Epithelial cell of esophagus (primary cell): ENCODE results near the gene ZNF536.
A peak's percentile ranks its signal among the peaks of the same experiment; 100 is the strongest.
"Not testable (repeated sequence)": the region's sequence is repeated elsewhere in the genome, so short reads cannot be mapped to it uniquely, and the experiment has no call there.

Experiments
- DNase-seq: peaks from one replicate; pipeline ENCODE4 v3.0.0; 2010; ENCODE audit warnings: low read depth
- H3K4me3 ChIP-seq: 2 replicates; pipeline ENCODE4 v1.5.1; 2011; ENCODE audit warnings: mild to moderate bottlenecking, low read length, control low read depth
- TF ChIP-seq, protein P1 (sequence below): IDR thresholded peaks from 2 replicates; pipeline ENCODE4 v1.5.1; 2011; ENCODE audit warnings: low read depth, mild to moderate bottlenecking, low read length, control low read depth, inconsistent platforms; ENCODE audit not compliant: insufficient read depth; ENCODE audit errors: missing control alignments

The ZNF536 gene

DNA sequence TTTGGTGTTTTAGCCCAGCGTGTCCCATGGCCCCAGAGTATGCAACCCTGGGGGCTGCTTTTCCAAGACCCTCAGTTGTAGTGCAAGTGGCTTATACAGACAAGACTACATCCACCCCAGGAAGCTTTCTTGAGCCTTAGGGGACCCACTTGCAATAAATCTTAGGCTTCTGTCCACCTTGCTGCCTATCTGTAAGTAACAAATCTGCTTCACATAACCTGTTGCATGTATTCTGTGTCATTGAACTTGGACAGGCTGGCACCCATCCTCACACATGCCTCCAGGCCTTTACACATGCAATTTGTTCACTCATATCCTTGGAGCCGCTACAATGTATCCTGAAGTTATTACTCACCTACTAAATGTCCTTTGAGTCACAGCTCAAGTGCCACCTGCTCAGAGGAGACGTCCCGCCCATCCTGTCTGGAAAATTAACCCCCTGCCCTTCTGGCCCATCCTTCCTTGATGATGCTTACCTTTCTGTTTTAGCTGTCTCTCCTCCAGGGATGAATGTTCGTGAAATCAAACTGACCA is 101.2 kb downstream of the ZNF536 start:
- peak; percentile 11 for DNase-seq
- TF ChIP-seq, protein P1, sequence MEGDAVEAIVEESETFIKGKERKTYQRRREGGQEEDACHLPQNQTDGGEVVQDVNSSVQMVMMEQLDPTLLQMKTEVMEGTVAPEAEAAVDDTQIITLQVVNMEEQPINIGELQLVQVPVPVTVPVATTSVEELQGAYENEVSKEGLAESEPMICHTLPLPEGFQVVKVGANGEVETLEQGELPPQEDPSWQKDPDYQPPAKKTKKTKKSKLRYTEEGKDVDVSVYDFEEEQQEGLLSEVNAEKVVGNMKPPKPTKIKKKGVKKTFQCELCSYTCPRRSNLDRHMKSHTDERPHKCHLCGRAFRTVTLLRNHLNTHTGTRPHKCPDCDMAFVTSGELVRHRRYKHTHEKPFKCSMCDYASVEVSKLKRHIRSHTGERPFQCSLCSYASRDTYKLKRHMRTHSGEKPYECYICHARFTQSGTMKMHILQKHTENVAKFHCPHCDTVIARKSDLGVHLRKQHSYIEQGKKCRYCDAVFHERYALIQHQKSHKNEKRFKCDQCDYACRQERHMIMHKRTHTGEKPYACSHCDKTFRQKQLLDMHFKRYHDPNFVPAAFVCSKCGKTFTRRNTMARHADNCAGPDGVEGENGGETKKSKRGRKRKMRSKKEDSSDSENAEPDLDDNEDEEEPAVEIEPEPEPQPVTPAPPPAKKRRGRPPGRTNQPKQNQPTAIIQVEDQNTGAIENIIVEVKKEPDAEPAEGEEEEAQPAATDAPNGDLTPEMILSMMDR, result no peak
- no peak overlapping the region for H3K4me3 ChIP-seq

DNA sequence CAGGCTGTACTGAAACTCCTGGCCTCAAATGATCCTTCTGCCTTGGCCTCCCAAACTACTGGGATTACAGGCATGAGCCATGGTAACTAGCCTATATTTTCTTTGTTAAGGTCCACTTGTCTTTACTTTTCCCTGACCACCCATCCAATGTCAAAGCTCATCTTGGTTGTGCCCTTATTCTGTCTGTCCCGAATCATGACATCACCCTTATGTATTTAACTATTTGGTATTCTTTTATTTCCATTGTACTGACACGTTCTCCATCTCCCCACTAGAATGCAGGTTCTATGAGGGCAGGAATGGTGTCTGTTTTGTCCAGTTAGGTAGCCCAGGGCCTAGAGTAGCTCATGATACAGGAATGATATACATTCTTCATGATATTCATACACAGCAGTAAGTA is 104.8 kb downstream of the ZNF536 start:
- DNase-seq, result no peak
- H3K4me3 ChIP-seq, result no peak overlapping the region
- TF ChIP-seq, protein P1, result no peak

DNA sequence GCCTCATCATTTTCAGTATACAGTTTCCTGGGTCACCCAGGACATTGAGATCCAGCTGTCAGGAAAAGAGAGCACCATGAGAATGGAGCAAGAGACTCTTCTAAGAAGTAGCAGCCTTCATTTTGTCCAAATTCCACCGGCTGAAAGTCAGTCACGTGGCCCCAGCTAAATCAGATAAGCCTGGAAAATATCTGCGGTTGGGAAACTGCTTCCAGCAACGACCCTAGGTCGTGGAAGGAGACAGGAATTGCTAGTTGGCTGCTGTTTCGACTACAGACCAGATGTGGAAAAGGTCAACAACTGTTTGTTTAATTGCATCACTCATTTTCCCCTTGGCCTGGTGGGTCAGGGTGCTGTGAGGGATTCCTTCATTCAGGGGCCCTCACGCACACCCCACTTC is 107.0 kb downstream of the ZNF536 start:
- DNase-seq, result no peak
- no peak overlapping the region for H3K4me3 ChIP-seq
- TF ChIP-seq, protein P1, result no peak

DNA sequence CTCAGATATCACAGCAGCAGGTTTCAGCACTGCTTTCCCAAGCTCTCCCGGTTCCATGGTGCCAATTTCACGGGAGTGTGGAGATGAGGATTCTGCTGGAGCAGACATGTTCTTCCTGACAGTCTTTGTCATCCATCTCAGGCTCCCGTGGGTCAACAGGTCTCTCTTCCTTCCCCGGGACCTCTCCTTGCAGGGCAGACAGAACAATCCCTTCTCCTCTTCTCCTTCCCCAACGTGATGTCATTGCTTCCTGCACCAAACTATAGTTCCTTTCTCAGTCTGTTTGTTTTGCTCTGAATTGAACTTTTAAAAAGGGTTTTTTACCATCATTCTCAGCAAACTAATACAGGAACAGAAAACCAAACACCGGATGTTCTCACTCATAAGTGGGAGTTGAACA is 107.9 kb downstream of the ZNF536 start:
- no peak overlapping the region for H3K4me3 ChIP-seq
- no peak for DNase-seq
- TF ChIP-seq, protein P1, result no peak

DNA sequence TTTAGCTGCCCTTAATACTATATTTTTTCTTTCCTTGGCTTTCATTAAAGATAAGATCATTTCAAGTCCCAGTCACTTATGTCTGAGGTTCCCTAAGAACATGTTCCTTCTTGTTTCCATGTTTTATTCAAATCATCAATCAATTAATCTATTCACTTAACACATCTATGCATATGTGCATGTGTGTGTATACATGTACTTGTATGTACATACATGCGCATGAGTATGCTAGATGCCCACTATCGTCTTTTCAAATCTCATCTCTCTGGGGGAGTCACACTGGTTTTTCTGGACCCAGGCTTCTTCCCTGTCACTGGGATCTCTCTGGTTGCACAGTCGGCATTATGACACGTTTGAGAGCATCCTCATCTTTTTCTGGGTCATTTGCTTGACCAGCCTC is 108.9 kb downstream of the ZNF536 start:
- H3K4me3 ChIP-seq, result no peak overlapping the region
- TF ChIP-seq, protein P1, result no peak
- DNase-seq, result no peak

DNA sequence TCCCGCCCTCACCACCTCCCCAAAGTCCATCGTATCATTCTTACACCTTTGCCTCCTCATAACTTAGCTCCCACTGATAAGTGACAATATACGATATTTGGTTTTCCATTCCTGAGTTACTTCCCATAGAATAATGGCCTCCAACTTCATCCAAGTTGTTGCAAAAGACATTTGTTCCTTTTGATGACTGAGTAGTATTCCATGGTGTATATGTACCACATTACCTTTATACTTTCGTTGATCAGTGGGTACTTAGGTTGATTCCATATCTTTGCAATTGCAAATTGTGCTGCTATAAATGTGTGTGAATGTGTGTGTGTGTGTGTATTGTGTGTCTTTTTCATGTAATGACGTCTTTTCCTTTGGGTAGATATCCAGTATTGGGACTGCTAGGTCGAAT is 109.6 kb downstream of the ZNF536 start:
- H3K4me3 ChIP-seq, result no peak overlapping the region
- TF ChIP-seq, protein P1, result no peak
- DNase-seq, result no peak

DNA sequence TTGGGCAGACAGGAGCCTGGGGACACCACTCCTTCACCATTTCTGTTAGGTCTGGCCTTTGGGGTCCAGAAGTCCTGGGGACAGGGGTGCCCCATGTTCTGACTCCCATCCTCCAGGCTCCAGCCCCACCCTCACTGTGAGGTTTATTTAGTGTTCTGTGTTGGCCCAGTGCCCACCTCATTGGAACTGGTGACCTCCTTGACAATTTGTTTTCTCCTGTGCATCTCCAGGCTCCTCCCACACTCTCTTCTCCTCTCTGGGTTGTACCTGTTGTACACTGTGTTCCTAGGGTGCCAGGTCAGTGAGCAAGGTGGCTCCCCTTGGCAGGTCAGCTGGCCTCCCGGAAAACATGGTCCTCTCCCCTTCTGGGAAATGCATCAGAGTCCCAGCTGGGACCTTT is 110.8 kb downstream of the ZNF536 start:
- TF ChIP-seq, protein P1, result no peak
- DNase-seq, result no peak
- no peak overlapping the region for H3K4me3 ChIP-seq

DNA sequence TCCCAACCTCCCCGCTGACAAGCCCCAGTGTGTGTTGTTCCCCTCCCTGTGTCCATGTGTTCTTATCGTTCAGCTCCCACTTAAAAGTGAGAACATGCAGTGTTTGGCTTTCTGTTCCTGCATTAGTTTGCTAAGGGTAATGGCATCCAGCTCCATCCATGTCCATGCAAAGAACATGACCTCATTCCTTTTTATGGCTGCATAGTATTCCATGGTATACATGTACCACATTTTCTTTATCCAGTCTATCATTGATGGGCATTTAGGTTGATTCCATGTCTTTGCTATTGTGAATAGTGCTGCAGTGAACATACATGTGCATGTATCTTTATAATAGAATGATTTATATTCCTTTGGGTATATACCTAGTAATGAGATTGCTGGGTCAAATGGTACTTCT is 114.1 kb downstream of the ZNF536 start:
- not testable (repeated sequence) for DNase-seq

More for the DNA sequence above, 114.1 kb downstream of the ZNF536 start:
- not testable (repeated sequence) for H3K4me3 ChIP-seq
